Measurements from ENCODE around the gene CASZ1.

The CASZ1 gene

GRCh38 chr1:10727751-10728232 is 68.7 kb downstream of the CASZ1 start:
- no peaks in the 10 kb centered on the region for H3K36me3 Mint-ChIP-seq (ENCODE audit: insufficient read depth)
- H3K27ac Mint-ChIP-seq (ENCODE audit: low read depth), result no peak overlapping the region
- ATAC-seq (replicated peaks; ENCODE audit: extremely low read depth, poor library complexity, severe bottlenecking), result no peak
- H3K9me3 Mint-ChIP-seq, result no peaks in the 10 kb centered on the region
- H3K4me3 Mint-ChIP-seq, result no peak overlapping the region
- H3K27me3 Mint-ChIP-seq, result no peaks in the 10 kb centered on the region
- no peaks in the 10 kb centered on the region for H3K4me1 Mint-ChIP-seq
- DNase-seq (ENCODE audit: low spot score in 2 of 2), result no peak

DNA sequence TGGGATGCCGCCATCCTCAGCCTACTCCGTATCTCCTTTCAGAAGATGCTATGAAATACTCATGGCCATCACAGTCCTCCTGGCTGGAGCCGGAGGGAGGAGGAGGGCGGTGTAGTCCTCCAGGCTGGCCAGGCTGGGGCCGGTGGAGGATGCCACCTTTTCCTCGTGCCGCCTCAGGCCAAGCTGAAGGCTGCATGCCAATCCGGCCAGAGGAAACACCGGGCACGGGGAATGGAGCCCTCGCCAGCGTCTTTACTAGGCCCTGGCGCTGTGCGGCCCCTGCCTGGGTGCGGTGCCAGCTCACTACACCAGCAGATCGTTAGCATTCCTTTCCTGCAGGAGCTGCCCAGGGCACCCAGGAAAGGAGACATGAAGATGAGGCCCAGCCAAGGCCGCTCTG is 70.1 kb downstream of the CASZ1 start:
- no peak overlapping the region for H3K4me3 Mint-ChIP-seq
- no peaks in the 10 kb centered on the region for H3K9me3 Mint-ChIP-seq
- no peaks in the 10 kb centered on the region for H3K4me1 Mint-ChIP-seq
- DNase-seq (ENCODE audit: low spot score in 2 of 2) (no peak), ATAC-seq (replicated peaks; ENCODE audit: extremely low read depth, poor library complexity, severe bottlenecking) (no peak)
- no peak overlapping the region for H3K27ac Mint-ChIP-seq (ENCODE audit: low read depth)
- H3K36me3 Mint-ChIP-seq (ENCODE audit: insufficient read depth), result no peaks in the 10 kb centered on the region
- no peaks in the 10 kb centered on the region for H3K27me3 Mint-ChIP-seq

- H3K9me3 Mint-ChIP-seq, result no peaks in the 10 kb centered on the region
- ATAC-seq (replicated peaks; ENCODE audit: extremely low read depth, poor library complexity, severe bottlenecking) (no peak), DNase-seq (ENCODE audit: low spot score in 2 of 2) (no peak)
- no peaks in the 10 kb centered on the region for H3K27me3 Mint-ChIP-seq
- H3K4me1 Mint-ChIP-seq, result no peaks in the 10 kb centered on the region
- H3K27ac Mint-ChIP-seq (ENCODE audit: low read depth), result no peak overlapping the region
- H3K36me3 Mint-ChIP-seq (ENCODE audit: insufficient read depth), result no peaks in the 10 kb centered on the region
- no peak overlapping the region for H3K4me3 Mint-ChIP-seq
Measured at GRCh38 chr1:10724948-10725847, 71.2 kb downstream of the CASZ1 start.

- H3K9me3 Mint-ChIP-seq, result no peaks in the 10 kb centered on the region
- peaks cover 4% of the 10 kb centered on the region for H3K27me3 Mint-ChIP-seq
- H3K36me3 Mint-ChIP-seq (ENCODE audit: insufficient read depth), result peaks cover under 1% of the 10 kb centered on the region
Measured at GRCh38 chr1:10724511-10724910, 71.9 kb downstream of the CASZ1 start.

DNA sequence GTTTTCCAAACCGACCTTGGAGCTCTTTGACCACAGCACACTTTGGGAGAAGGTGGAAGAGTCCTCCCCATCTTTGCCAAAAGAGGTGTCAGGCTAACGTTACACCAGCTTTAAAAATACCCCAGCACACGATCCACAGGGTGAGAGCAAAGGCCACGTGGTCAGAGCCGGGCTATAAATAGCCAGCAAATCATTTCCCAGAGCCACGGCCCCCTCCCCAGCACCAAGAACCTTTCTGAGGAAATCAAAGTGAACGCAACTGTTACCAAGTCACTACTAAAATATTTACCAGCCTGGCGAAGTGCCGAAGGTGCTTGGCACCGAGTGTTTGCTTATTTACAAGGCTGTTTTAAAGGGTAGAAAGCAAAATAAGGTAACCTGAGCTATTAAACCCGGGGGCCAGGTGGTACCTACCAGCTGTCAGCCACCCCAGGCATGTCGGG is 72.4 kb downstream of the CASZ1 start:
- H3K27me3 Mint-ChIP-seq, result peaks cover 8% of the 10 kb centered on the region
- H3K36me3 Mint-ChIP-seq (ENCODE audit: insufficient read depth), result peaks cover 3% of the 10 kb centered on the region
- H3K27ac Mint-ChIP-seq (ENCODE audit: low read depth), result no peak overlapping the region
- DNase-seq (ENCODE audit: low spot score in 2 of 2) (no peak), ATAC-seq (replicated peaks; ENCODE audit: extremely low read depth, poor library complexity, severe bottlenecking) (no peak)
- H3K4me1 Mint-ChIP-seq, result no peaks in the 10 kb centered on the region
- no peaks in the 10 kb centered on the region for H3K9me3 Mint-ChIP-seq
- H3K4me3 Mint-ChIP-seq, result no peak overlapping the region

More at GRCh38 chr1:10724511-10724910, 71.9 kb downstream of the CASZ1 start:
- ATAC-seq (replicated peaks; ENCODE audit: extremely low read depth, poor library complexity, severe bottlenecking) (no peak), DNase-seq (ENCODE audit: low spot score in 2 of 2) (no peak)
- no peak overlapping the region for H3K27ac Mint-ChIP-seq (ENCODE audit: low read depth)
- H3K4me3 Mint-ChIP-seq, result no peak overlapping the region
- H3K4me1 Mint-ChIP-seq, result no peaks in the 10 kb centered on the region

GRCh38 chr1:10723317-10723716 is 73.1 kb downstream of the CASZ1 start:
- Mint-ChIP-seq H3K4me3 (no peak overlapping the region), H3K9me3 (no peaks in the 10 kb centered on the region), H3K4me1 (no peaks in the 10 kb centered on the region), H3K27ac (ENCODE audit: low read depth) (no peak overlapping the region), H3K36me3 (ENCODE audit: insufficient read depth) (peaks cover 3% of the 10 kb centered on the region), H3K27me3 (peaks cover 9% of the 10 kb centered on the region)
- ATAC-seq (replicated peaks; ENCODE audit: extremely low read depth, poor library complexity, severe bottlenecking) (no peak), DNase-seq (ENCODE audit: low spot score in 2 of 2) (no peak)

- Mint-ChIP-seq H3K4me3 (no peak overlapping the region), H3K27ac (ENCODE audit: low read depth) (no peak overlapping the region), H3K27me3 (peaks cover 9% of the 10 kb centered on the region), H3K9me3 (no peaks in the 10 kb centered on the region), H3K36me3 (ENCODE audit: insufficient read depth) (peaks cover 3% of the 10 kb centered on the region), H3K4me1 (no peaks in the 10 kb centered on the region)
- ATAC-seq (replicated peaks; ENCODE audit: extremely low read depth, poor library complexity, severe bottlenecking), result no peak
- DNase-seq (ENCODE audit: low spot score in 2 of 2), result no peak
Measured at GRCh38 chr1:10722803-10723202, 73.6 kb downstream of the CASZ1 start.

DNA sequence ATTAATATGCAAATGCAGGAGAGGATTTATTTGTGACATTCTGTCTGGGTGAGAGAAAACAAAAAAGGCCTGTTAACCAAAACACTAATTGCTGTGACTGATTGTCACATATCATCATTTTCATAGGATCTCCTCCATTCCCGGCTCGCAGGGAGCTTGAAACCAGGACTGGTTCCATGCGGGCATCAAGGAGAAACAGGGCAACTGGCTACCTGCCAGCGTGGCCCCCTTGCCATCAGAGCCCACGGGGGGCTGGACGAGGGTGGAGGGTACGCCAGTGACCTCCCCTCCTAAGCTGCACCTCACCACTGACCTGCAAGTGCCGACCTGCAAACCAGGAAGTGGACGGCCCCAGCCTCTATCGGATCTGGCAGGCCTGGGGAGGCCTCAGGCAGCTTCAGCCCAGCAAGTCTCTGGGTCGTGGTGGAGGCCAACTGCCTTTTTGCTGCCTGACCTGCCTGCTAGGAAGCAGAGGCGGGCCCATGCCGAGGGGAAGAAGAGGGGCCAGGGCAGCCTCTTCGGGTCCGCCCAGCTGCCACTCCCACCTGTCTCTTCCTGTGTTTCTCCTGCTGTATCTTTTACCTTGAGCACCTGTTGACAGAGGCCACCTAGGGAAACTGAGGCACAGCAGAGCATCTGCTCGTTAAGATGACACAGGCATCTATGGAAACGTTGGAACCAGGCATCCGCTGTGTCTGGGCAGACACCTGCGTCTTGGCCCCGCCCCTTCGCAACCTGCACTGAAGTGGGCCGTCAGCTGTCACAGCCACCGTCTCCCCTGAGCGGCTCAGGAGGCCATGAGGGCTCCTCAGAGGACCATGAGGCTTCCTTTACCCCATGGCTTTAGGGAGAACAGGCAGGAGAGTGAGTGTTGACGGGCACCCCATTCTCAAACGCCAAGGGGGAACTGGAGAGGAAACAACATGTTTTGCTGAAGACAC is 74.8 kb downstream of the CASZ1 start:
- no peaks in the 10 kb centered on the region for H3K4me1 Mint-ChIP-seq
- H3K27me3 Mint-ChIP-seq, result peaks cover 12% of the 10 kb centered on the region
- no peaks in the 10 kb centered on the region for H3K9me3 Mint-ChIP-seq
- H3K36me3 Mint-ChIP-seq (ENCODE audit: insufficient read depth), result peaks cover 3% of the 10 kb centered on the region
- no peak overlapping the region for H3K4me3 Mint-ChIP-seq
- H3K27ac Mint-ChIP-seq (ENCODE audit: low read depth), result no peak overlapping the region
- DNase-seq (ENCODE audit: low spot score in 2 of 2) (no peak), ATAC-seq (replicated peaks; ENCODE audit: extremely low read depth, poor library complexity, severe bottlenecking) (no peak)

- Mint-ChIP-seq H3K9me3 (no peaks in the 10 kb centered on the region), H3K4me1 (peaks cover 6% of the 10 kb centered on the region), H3K27me3 (peaks cover 21% of the 10 kb centered on the region), H3K36me3 (ENCODE audit: insufficient read depth) (peaks cover 3% of the 10 kb centered on the region), H3K27ac (ENCODE audit: low read depth) (no peak overlapping the region), H3K4me3 (no peak overlapping the region)
- DNase-seq (ENCODE audit: low spot score in 2 of 2) (no peak), ATAC-seq (replicated peaks; ENCODE audit: extremely low read depth, poor library complexity, severe bottlenecking) (no peak)
Measured at GRCh38 chr1:10720635-10721034, 75.8 kb downstream of the CASZ1 start.

GRCh38 chr1:10718083-10718415 is 78.4 kb downstream of the CASZ1 start:
- ATAC-seq (replicated peaks; ENCODE audit: extremely low read depth, poor library complexity, severe bottlenecking), result no peak

DNA sequence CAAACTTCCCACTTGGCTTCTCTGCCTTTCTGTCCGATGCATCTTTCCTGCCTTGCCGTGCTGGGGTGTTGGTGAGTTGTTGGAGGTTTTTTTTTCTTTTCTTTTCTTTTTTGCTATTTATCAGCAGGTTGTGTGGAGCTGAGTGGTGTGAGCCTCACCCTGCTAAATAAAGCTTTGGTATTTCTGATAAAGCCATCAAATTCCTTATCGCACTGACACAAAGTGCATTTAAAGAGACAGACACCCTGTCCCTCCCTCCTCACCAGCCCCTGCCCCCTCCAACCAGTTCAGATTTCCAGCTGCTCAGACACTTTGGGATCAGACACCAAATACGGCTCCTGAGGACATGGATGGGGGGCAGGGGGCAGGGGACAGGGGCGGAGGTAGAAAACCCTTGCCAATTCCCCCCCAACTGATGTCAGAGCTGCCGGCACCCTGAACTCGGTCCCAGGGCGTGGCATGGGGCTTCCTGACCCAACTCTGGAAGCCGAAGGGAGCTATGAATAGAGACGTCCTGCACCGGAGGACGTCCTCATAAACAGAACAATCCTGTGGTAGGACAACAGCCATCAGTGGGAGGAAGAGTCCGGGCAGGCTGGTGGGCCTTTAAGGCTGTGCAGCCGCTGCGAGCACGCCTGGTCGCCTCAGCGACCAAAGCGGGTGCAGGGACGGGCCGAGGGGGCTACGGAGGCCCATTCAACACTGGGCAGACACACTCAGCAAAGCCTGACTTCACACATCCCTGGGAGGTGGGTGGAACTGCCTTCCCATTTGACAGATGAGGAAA is 79.0 kb downstream of the CASZ1 start:
- Mint-ChIP-seq H3K9me3 (no peaks in the 10 kb centered on the region), H3K4me1 (peaks cover 6% of the 10 kb centered on the region), H3K27me3 (peaks cover 42% of the 10 kb centered on the region), H3K27ac (ENCODE audit: low read depth) (no peak overlapping the region), H3K36me3 (ENCODE audit: insufficient read depth) (peaks cover 3% of the 10 kb centered on the region), H3K4me3 (no peak overlapping the region)
- ATAC-seq (replicated peaks; ENCODE audit: extremely low read depth, poor library complexity, severe bottlenecking) (no peak), DNase-seq (ENCODE audit: low spot score in 2 of 2) (no peak)

More at GRCh38 chr1:10718083-10718415, 78.4 kb downstream of the CASZ1 start:
- no peak overlapping the region for H3K4me3 Mint-ChIP-seq
- peaks cover 42% of the 10 kb centered on the region for H3K27me3 Mint-ChIP-seq
- no peak overlapping the region for H3K27ac Mint-ChIP-seq (ENCODE audit: low read depth)
- peaks cover 6% of the 10 kb centered on the region for H3K4me1 Mint-ChIP-seq
- no peak for DNase-seq (ENCODE audit: low spot score in 2 of 2)
- peaks cover 3% of the 10 kb centered on the region for H3K36me3 Mint-ChIP-seq (ENCODE audit: insufficient read depth)
- no peaks in the 10 kb centered on the region for H3K9me3 Mint-ChIP-seq

GRCh38 chr1:10716840-10717239 is 79.6 kb downstream of the CASZ1 start:
- ATAC-seq (replicated peaks; ENCODE audit: extremely low read depth, poor library complexity, severe bottlenecking) (no peak), DNase-seq (ENCODE audit: low spot score in 2 of 2) (no peak)
- Mint-ChIP-seq H3K27ac (ENCODE audit: low read depth) (no peak overlapping the region), H3K4me1 (peaks cover 6% of the 10 kb centered on the region), H3K4me3 (no peak overlapping the region), H3K27me3 (peaks cover 42% of the 10 kb centered on the region), H3K36me3 (ENCODE audit: insufficient read depth) (peaks cover 3% of the 10 kb centered on the region), H3K9me3 (no peaks in the 10 kb centered on the region)
